HCEC 1CT (cell line): ENCODE measurements around the gene ADGRG1.

Source experiments
- DNase-seq: peaks from one replicate; pipeline ENCODE4 v3.0.0-alpha.2; 2017

Gene ADGRG1

GRCh38 chr16:57606147-57606846 lies 22.1 kb upstream of the ADGRG1 start:
- DNase-seq: no peak

- no peak for DNase-seq
These were observed 21.5 kb upstream of the ADGRG1 start for GRCh38 chr16:57606847-57607501.

GRCh38 chr16:57607676-57608461 lies 20.6 kb upstream of the ADGRG1 start:
- DNase-seq: no peak

- no peak for DNase-seq
These were observed 19.8 kb upstream of the ADGRG1 start for GRCh38 chr16:57608462-57609113.

GRCh38 chr16:57609541-57610401 lies 18.7 kb upstream of the ADGRG1 start:
- DNase-seq: no peak

- no peak for DNase-seq
These were observed 17.8 kb upstream of the ADGRG1 start for GRCh38 chr16:57610611-57611010.

- DNase-seq: peak; percentile 31
These were observed 17.2 kb upstream of the ADGRG1 start for GRCh38 chr16:57611181-57611580.

GRCh38 chr16:57611706-57612105 lies 16.7 kb upstream of the ADGRG1 start:
- DNase-seq: no peak

- DNase-seq: no peak
These were observed 15.9 kb upstream of the ADGRG1 start for GRCh38 chr16:57612494-57612893.

GRCh38 chr16:57613514-57613913 lies 14.9 kb upstream of the ADGRG1 start:
- DNase-seq: no peak

GRCh38 chr16:57614536-57614935 lies 13.9 kb upstream of the ADGRG1 start:
- no peak for DNase-seq

GRCh38 chr16:57614944-57615343 lies 13.5 kb upstream of the ADGRG1 start:
- no peak for DNase-seq

GRCh38 chr16:57615813-57616212 lies 12.6 kb upstream of the ADGRG1 start:
- no peak for DNase-seq

- no peak for DNase-seq
These were observed 12.2 kb upstream of the ADGRG1 start for GRCh38 chr16:57616241-57616640.

- DNase-seq: no peak
These were observed 11.6 kb upstream of the ADGRG1 start for GRCh38 chr16:57616876-57617275.

- DNase-seq: no peak
These were observed 10.8 kb upstream of the ADGRG1 start for GRCh38 chr16:57617604-57618111.

GRCh38 chr16:57618296-57619132 lies 9.9 kb upstream of the ADGRG1 start:
- peak; percentile 13 for DNase-seq

- no peak for DNase-seq
These were observed 9.3 kb upstream of the ADGRG1 start for GRCh38 chr16:57619133-57619605.

GRCh38 chr16:57619606-57620334 lies 8.7 kb upstream of the ADGRG1 start:
- DNase-seq: no peak
